Measurements from ENCODE around the gene TC2N. TPM values are rescaled to one million over a fixed set of nuclear protein-coding genes. Genes with fewer than 3 reads are reported as not detected.
"Not testable (repeated sequence)": the region's sequence is repeated elsewhere in the genome, so short reads cannot be mapped to it uniquely, and the experiment has no call there.

The TC2N gene
- total RNA-seq, 1 donor from 2014 or later, result 104 TPM

DNA sequence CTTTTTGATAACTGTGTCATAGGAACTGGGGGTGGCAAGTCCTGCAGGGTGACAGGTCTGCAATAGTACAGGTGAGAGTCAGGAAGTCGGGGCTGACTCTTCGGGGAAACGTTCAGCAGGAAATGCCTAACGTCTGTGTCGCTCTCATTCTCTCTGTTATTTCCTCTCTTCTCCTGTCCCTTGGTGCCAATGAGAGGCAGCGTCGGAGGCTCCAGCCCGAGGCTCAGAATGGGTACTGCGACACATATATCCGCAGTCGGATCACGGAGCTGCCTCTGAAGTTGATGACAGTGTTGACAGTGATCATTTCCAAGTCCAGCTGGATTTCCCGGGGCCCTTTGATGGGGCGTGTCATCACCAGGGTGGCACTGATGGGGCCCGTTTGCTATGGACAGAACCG is 2.7 kb upstream of the TC2N start:
- no peak for DNase-seq (ENCODE audit: low spot score)

DNA sequence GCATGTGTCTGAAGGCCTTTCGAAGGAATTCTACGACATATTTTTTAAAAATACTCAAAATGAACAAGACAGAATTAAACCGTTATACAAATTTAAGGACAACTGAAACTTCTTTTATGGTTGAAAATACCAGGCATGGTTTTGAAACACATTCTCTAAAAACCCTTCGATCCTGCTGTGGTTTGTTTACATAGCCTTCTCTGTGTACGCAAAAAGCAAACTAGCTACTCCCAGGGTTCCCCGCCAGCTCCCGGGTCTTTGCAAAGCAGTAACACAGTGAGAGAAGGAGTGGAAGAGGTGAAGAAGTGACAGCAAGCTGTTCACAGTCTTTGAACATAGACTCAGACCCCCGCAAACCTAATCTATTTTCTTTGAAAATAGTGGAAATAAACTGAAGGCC is 2.2 kb upstream of the TC2N start:
- no peak for DNase-seq (ENCODE audit: low spot score)

DNA sequence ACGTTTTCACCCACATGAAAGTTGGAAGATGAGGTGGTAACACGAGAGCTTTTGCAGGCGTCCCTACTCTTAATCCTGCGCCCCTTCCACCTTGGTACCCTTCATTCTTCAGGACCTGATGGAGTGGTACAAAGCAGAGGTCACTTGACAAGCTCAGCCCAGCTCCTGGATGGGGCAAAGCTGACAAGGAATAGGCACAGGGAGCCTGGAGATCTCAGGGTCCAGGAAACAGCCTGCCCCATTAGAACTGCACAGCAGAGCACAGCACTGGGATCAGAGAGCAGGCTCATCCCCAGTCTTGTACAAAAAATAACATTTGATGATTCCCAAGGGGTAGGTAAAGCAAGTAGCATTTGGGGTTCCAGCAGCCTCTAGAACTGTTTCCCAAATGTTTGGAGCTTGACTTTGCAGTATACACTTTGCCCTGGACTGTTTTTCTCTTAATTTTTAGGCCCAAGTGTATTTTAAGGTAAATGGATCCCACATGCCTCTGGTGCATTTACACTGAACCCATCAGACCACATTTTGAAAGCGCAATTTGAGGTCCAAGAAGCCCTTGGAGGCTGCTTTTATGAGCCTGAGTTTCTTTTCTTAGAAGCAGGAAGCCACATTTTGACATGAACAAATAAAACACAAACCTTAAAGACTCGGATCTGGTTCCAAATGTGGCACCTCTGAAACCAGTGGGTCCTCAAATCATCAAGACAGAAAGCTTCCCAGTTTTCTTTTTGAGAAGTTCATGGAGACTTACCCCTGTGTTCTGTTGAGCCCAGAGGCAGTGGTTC is 633 bp downstream of the TC2N start:
- DNase-seq (ENCODE audit: low spot score), result no peak

DNA sequence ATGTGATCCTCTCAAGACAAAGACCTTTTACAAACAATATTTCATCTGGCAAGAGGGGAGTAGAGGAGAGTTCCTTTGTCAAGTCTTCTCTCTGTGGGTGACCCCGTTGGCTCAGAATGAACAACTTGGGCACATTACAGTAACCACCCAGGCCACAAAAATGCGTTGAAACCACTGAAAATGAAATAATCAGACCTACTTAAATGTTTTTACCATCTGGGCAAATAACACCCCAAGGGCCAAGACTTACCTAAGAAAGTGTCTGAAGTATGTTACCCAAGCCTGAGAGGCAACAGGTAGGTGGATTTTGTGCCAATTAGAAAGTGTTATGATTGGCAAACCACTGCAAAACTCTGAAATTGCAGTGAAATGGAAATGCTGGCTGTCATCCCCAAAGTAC is 1.3 kb downstream of the TC2N start:
- no peak for DNase-seq (ENCODE audit: low spot score)

DNA sequence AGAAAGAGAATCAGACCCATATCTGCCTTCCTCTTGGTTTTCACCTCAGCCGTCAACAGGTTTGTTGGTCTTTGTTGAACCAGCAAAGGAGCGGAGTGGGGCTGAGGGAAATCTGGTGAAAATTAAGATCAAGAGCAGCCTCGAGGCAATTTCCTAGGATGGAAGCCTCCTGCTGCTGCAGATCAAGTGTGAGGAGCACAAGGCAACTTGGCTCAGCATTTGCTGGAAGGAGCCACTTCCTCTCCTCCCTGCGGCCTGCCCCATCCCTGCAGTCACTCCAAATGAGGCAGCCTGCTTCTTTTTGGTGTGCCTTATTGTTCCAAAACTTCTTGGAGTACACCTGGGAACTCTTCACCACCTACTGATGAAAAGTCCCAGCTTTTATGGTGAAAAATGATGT is 4.9 kb downstream of the TC2N start:
- no peak for DNase-seq (ENCODE audit: low spot score)

DNA sequence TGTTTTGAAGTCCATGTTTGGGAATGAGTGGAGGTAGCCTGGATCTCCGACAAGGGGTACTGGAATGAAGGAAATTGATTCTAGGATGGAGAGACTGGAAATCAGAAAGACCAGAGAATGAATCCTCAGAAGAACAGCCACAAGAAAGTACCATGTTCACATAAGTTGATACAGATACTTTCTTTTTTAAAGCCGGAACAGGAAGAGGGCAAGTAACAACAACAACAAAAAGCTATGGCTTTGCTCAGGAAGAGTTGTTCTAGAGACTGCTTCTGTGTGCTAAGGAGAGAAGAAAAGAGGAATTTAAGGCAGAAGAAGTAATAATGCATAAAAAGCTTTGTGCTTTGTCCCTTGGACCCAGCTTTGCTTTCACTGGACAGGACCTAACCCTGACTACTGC is 6.2 kb downstream of the TC2N start:
- DNase-seq (ENCODE audit: low spot score), result no peak

DNA sequence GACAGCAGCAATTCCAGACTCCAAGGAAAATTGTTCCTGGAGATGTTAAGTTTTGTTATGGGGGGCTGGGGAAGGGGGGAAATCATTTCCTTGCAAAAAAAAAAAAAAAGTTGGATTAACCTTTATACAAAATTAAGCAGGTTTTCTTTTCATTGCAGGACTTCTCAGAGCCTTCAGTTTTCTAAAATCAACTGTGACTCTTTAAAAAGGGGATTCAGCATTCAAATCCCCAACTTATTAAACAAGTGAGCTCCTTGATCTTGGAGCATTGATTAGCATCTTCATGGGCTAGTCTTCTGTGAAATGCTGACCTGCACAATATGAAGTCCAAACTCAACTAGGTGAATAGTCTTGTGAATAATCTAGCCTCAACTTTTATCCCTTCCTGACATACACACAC is 7.1 kb downstream of the TC2N start:
- DNase-seq (ENCODE audit: low spot score), result no peak

DNA sequence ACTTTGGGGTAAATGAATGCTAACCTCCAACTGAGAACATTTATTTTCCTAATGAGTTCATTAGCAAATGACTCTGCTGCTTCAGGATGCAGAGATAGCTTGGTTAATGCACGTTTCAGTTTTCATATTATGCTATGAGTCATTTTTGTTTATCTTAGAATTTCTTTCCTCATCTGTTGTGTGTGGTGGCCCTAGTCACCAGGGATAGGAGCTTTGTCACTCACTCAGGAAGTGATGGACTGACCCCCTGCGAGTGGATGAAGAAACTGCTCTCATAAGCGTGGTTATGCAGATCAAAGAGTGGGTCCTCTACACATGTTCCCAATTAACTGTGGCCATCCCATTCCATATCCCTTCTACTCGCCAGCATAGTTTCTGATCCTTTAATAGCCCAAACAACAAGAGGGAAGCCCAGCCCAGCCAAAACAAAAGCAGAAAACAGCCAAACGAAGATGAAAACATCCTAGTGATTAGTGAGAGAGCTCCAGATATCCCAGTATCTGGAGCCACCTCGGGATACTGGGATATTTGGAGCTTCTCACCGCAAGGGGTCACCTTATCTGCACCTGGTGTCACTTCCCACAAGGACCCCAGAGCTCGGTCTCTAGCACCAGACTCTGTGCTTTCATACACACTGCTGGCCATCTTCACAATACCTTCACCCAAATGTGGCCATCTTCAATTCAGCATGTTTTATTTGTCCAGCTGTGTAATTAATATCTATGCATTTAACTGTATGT is 8.6 kb downstream of the TC2N start:
- DNase-seq (ENCODE audit: low spot score), result no peak

DNA sequence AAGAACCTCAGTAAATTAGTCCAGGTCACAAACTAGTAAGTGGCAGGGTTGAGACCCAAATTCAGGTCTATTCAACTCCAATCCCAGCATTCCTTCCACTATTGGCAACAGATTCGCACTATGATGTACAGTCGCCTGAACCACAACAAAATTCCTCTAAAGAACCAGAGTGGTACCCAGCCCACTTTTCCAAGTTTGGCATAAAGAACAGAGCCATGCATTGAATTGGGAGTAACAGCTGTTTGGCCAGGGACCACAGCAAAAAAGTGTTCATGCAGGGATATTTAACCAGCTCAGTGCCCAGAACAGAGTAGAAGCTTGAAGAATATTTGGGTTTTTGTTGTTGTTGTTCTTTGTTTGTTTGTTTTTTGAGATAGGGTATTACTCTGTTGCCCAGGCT is 9.7 kb downstream of the TC2N start:
- no peak for DNase-seq (ENCODE audit: low spot score)

DNA sequence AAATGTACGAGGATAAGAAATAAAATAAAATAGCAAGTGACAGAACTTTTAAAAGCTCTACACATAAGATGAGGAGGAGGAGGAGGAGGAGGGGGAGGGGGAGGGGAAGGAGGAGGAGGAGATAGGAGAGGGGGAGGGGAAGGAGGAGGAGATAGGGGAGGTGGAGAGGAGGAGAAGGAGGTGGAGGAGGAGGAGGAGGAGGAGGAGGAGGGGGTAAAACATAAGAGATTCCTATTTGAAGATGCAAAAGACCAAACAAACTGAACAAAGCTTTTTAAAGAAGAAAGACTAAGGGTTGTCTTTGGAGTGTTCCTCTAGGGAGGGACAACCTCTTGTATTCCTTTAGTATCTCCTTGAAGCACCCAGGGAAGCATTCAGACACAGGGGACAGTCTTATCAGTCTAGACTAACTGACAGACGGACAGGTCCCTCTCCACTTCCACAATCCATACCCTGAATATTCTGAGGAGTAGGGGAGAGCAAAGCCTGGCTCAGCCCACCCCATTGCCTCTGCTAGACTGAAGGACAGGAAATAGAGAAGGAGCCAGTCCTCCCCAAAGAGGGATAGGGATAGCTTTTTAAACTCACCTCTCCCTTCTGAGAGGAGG is 12.9 kb downstream of the TC2N start:
- DNase-seq (ENCODE audit: low spot score), result no peak

DNA sequence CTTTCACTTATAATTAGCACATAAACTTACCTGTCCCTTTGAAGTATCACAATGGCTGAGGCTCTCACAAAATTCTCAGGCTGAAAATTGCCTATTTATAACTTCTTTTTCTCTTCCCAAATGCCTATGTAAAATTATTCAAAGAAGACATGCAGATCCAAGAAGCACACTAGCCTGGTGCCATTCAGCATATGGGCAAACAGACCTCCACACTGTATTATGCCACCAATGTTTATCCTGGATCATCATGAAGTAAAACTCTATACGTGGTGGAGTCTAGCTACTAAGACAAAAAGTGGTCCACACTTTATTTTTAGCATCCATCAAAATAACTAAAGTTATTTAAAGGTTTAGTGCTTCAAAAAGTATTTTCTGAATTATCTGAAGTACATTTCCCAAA is 15.8 kb downstream of the TC2N start:
- DNase-seq (ENCODE audit: low spot score), result no peak

DNA sequence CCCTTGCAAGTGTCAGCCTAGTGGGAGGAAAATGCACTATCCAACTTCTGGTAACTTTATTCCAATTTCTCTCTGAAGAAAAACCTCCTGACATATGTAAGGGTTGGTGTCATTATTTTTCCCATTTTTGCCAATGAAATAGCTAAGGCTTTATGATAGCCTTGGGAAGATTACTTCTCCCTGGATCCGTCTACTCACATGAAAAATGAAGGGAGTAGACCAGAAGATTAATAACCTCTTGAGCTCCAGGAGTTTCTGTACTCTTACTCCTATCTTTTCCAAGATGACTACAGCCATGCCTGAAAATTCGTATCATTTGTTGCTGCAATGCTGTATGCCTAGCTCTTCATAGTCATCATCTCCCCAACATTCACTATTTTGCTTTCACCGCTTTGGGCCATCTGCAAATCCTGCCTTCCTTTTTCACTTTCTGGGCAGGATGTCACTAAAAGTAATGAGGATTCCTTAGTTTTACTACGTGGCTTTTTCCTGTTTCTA is 18.8 kb downstream of the TC2N start:
- no peak for DNase-seq (ENCODE audit: low spot score)

DNA sequence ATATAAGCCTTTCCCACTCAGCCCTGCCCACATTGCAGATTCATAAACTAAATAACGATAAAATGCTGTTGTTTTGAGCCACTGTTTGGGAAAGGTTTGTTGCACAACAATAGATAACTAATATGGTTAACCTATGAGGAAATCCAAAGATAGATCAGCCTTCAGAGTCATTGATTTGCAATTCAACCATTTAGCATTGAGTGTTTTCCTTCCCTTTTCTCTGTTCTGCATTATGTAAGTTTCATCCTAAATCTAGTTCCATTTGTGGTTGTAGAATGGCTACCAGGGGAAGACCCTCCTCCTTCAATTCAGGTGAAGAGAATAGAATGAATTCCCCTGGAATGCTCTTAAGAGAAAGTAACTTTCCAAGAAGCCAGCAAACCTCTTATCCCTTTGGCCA is 19.6 kb downstream of the TC2N start:
- no peak for DNase-seq (ENCODE audit: low spot score)

DNA sequence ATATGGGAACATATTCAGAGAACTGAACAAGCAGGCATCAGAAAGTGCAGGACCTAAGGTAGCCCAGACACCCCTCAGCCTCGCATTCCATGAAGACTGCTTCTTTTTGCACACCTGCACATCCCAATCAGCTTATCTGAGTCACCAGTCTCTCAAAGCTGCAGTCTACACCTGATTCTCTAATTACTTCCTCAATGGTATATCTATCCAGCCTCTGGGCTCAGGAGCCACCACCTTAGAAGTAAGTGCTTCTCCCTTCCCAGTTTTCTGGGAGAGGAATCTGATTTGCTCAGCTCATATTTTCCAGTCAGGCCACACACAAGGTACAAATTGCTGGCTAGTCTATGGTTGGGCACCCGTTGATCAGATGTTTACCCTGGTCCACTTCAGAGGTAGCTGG is 21.7 kb downstream of the TC2N start:
- no peak for DNase-seq (ENCODE audit: low spot score)

DNA sequence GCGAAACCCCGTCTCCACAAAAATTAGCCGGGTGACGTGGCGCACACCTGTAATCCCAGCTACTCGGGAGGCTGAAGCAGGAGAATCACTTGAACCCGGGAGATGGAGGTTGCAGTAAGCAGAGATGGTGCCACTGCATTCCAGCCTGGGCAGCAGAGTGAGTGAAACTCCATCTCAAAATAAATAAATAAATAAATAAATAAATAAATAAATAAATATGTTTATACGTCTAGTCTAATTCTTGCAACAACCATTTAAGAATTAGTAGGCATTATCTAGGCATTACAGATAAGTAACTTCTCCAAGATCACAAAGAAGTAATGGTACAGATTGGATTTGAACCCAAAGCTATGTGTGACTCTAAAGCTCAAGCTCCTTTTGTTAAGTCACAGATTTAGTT is 22.3 kb downstream of the TC2N start:
- not testable (repeated sequence) for DNase-seq (ENCODE audit: low spot score)

DNA sequence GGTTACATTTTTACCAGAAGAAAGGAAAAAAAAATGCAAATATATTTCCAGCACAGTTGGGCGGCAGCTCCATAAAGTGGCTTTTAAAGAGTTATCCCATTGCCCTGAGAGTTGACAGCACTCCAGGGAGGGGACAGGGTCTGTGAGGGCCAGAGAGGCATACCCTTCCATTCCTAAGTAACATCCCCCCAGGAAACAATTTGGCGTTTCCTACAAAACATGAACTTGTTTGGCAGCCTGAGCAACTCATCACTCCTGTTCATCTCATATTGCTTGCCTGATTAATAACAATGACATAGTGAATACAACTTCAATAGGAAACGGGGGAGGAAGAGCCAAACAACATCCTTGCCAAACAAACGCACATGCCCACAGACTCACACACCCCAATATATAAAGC is 23.3 kb downstream of the TC2N start:
- DNase-seq (ENCODE audit: low spot score), result no peak

DNA sequence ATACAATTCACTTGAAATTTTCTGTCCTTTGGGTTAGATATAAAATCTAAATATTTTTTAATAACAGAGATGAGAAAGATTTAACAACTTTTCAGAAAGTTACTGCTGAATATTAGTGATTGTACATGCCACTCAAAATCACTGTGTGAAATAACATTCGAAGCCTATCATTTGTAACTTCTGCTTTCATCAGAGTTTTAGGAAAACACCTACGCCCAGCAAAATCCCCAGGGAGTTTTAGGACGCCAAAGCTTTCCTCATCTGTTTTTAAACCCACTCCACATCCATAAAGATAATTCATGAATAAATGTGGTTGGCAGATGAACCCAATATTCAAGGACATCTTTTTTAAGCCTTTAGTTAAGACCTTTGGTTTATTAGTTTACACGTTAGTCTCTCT is 23.9 kb downstream of the TC2N start:
- no peak for DNase-seq (ENCODE audit: low spot score)

DNA sequence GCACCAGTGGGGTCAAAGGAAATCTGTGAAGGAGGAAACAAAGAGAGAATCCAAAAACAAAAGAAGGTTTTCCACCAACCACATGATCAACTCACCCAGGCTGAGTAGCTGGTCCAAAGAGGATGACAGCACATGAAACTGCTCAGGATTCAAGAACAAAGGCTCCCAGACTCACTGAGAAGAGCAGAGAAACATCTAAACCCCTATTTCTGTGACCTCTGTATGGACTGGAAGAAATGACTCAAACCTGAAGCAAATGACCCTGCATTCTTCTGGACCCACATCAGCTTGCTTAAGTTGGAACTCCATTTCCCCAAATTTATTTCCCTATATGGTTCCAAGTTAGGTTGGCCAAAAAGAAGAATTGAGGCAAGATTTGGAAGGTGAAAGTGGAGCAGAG is 26.3 kb downstream of the TC2N start:
- no peak for DNase-seq (ENCODE audit: low spot score)

DNA sequence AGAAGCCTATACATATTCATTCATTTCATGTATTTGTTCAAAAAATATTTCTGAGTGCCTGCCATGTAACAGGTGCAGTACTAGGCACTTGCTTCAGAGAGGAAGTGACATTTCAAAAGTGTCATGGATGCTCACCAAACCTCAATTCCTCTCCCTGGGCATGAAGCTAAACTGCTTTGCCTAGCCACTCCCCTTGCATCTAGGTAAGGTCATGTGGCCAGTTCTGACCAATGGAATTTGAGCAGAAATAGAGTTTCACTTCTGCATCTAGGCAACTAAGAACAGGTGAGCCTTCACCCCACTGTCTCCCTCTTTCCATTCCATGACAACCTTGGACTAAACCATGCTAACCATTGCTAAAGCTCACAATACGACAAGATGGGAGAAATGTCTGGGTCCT is 27.6 kb downstream of the TC2N start:
- DNase-seq (ENCODE audit: low spot score), result no peak

DNA sequence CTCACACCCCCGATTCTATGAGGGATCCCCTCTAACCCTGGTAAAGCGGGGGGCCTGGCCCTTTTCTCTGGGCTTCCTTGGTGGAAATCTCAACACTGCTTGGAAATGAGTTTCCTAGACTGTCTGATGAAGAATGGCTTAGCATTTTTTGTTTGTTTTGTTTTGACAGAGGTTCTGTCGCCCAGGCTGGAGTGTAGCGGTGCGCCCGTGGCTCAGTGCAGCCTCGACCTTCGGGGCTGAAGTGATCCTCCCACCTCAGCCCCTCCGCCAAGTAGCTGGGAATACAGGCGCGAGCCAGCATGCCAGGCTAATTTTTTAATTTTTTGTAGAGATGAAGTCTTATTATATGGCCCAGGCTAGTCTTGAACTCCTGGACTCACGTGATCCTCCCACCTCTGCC is 30.3 kb downstream of the TC2N start:
- DNase-seq (ENCODE audit: low spot score), result no peak

DNA sequence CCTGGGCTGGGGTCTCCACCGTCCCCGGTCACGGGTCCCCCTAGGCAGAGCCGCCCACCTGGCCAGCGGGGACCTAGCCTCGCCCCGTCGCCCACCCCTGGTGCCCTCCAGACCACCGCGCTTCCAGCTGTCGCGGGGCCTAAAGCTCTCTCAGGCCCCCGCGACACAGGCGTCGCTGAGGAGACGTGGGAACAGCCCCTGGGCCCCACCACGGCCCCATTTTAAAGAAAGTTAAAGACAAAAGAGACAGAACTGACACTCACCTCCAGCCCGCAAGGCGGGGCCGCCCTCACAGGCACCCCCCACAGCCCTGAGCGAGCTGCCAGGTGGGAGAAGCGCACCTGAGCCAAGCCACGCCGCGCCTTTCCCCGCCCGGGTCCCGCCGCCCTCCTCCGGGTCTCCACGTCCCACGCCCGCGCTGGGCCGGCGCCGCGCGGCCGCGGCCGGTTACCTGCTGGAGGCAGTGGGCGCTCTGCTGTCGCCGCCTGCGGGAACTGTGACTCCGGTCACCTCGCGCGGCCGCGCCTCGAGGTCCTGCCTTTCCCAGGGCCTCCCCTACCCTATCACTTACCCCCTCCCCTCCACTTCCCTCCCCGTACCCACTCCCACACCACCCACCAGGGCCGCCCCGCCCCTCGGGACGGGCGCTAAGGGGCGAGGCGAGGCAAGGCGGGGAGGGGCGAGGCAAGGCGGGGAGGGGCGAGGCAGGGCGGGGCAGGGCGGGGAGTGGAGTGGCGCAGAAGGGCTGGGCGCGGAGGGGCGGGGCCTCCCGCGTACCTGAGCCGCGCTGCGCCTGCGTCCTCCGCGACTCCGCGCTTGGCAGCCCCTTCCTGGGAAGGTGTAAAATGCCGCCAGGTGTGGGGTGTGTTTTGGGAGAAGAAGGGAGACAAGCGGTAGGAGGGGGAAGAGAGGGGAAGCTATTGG is 31.2 kb downstream of the TC2N start:
- peak; percentile 84 for DNase-seq (ENCODE audit: low spot score)

Data from mucosa of gallbladder (tissue), 1 donor.